ENCODE results near the gene HAUS7.

DNA sequence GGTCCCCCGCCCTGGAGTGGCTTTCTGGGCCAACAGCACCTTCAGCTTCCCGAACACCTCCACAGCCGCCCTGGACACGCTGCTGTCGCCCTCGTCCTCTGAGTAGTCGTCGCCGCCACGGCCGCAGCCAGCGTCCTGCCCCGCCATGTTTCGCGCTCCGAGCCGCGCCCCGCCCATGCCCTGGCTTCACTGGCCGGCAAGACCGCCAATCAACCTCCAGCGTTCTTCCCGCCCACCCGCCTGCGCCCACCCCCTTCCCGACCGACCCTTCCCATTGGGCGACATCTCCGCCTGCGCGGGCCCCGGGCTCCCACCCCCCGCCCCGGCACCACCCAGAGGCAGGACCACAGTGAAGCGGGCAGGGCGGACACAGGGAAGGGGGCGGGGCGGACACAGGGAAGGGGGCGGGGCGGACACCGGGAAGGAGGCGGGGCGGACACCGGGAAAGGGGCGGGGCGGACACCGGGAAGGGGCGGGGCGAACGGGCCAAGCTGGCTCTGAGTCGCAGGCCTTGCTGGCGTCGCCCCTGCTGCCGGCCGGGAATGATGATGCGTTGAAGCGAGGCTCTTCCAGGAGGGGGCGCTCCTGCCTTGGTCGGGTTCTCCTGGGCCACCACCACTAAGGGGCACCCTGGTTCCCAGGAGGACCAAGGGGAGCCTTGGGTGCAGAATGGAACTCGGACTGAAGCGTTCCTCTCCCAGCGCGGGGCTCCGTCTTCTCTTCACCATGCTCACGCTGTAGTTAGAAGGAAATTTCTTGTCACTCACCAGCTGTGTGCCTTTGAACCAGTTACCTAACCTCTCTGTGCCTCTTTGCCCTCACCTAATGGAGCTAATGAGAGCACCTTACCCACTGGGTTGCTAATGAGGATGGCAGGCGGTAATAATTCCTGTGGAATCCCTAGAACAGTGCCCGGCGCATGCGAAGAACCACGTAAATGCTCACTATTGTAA is at the start of gene HAUS7:
- TF ChIP-seq TAF1 (IDR thresholded peaks at IDR 0.05; ENCODE audit: borderline replicate concordance, insufficient read depth, low read length) (no peak), POLR2AphosphoS5 (IDR thresholded peaks at IDR 0.05; ENCODE audit: low read depth, low read length) (no peak), SIN3A (IDR thresholded peaks at IDR 0.05; ENCODE audit: borderline replicate concordance, insufficient read depth, low read length) (no peak), FOXP2 (optimal IDR thresholded peaks at IDR 0.05; ENCODE audit: borderline replicate concordance, extremely low read depth, extremely low read length, insufficient read depth) (no peak)
